ENCODE data around the gene TMEM236.

Gene TMEM236, protein sequence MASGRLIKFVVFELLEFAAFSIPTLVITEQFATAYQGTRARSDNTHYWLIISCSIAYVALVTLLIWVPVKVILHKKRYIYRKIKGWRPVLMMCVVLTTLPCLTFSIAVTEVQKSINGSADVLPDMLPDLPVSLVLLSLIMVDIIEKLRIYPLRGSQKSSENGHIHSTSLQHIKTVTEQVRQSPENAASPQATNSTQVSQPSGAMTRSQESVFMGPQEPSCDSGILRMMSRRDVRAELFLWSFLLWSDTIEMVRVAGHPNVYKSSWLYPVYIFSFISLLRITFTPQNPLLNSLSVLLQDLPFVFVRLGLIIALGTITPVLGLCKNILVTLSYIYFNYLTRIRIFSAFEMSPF

DNA sequence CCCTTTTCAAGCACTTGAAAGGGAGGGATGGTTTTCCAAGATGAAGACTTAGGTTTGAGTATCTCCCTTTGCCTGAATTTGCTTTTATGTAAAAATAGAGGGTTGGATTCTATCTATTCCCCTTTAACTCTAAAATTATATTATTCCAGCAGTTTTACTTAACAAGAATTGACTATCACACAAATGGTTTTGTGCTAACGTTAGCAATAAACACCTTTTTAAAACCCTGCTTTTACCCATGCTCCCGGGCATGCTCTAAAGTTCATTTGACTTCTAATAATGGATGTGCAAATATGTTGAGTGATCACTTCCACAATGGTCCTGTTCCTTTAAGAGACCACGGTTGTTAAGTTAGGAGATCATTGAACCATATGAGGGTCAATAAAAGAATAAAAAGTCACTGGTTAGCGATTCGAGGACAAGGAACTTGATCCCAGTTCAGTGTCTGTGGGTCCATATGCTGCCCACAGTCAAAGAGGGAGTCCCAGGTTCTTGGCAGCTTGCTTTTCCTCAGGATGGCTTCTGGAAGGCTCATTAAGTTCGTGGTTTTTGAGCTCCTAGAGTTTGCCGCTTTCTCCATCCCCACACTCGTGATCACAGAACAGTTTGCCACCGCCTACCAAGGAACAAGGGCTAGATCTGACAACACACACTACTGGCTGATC is at the start of gene TMEM236:
TSS of gene TMEM236 (plus strand) at position 421 of the 665 bp plus-strand sequence. CDS start at position 516, 95 bp downstream.
- H3K4me3 ChIP-seq (ENCODE audit: low read depth in 1 of 5, low read length in 5 of 5) = no peak within 1 kb of the TSS
- H3K27ac ChIP-seq (ENCODE audit: low read depth, low read length) = no peak within 1 kb of the TSS
- H3K27me3 ChIP-seq (ENCODE audit: control insufficient read depth in 5 of 5, insufficient read depth in 4 of 5, low read length in 5 of 5) = no peaks in the 10 kb centered on the region
- no peak within 1 kb of the TSS for H3K9ac ChIP-seq (ENCODE audit: low read length in 5 of 5)
- H3K4me1 ChIP-seq (ENCODE audit: control insufficient read depth in 5 of 5, insufficient read depth in 5 of 5, low read length in 5 of 5) = peaks cover 0 to 7% (median under 1%) of the 10 kb centered on the region in 5 donors
- no peaks in the 10 kb centered on the region for H3K36me3 ChIP-seq (ENCODE audit: control insufficient read depth in 5 of 5, insufficient read depth in 5 of 5, low read length in 5 of 5)
- H3K9me3 ChIP-seq (ENCODE audit: control insufficient read depth in 5 of 5, low read length in 5 of 5) = no peaks in the 10 kb centered on the region

DNA sequence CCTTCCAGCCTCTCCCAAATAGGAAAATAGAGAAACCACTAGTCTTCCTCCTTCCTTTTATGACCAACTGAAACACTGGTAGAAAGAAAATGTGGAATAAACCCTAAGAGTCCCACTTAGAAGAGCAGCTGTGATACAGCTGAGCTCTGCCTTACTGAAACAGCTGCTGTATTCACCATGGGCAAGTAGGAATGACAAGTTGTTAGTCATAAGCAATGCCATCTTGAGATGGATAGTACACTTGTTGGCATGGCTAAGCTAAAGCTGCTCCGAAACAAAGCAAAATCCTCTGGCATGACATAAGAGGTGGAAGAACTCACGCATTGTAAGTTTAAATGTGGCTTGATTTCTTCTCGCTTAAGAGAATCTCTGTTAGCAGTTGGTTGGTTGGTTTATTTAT is 48.3 kb upstream of the TMEM236 start:
- Histone ChIP-seq H3K9ac (ENCODE audit: low read length in 5 of 5) (no peak overlapping the region), H3K27ac (ENCODE audit: low read depth, low read length) (no peak overlapping the region), H3K9me3 (ENCODE audit: control insufficient read depth in 5 of 5, low read length in 5 of 5) (no peaks in the 10 kb centered on the region), H3K27me3 (ENCODE audit: control insufficient read depth in 5 of 5, insufficient read depth in 4 of 5, low read length in 5 of 5) (no peaks in the 10 kb centered on the region), H3K4me3 (ENCODE audit: low read depth in 1 of 5, low read length in 5 of 5) (no peak overlapping the region), H3K36me3 (ENCODE audit: control insufficient read depth in 5 of 5, insufficient read depth in 5 of 5, low read length in 5 of 5) (peaks cover 18 to 36% (median 29%) of the 10 kb centered on the region in 5 donors), H3K4me1 (ENCODE audit: control insufficient read depth in 5 of 5, insufficient read depth in 5 of 5, low read length in 5 of 5) (no peaks in the 10 kb centered on the region)

DNA sequence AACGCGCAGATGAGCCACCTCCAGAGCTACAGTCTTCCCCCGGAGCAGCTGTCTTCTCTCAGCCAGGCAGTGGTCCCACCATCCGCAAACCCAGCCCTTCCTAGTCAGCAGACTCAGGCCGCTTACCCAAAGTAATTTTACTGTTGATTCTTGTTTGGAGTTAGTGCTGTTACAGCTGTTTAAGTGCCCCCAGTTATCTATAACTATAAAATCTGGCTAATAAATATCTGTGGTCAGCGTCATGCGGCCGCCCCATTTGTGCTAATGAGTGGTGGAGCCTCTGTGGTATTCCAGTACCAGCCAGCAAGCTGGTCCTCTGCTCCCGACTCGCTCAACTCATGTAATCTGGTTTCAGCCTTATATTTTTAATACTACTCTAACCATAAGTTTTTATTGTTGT is 43.2 kb upstream of the TMEM236 start:
- no peak overlapping the region for H3K27ac ChIP-seq (ENCODE audit: low read depth, low read length)
- H3K36me3 ChIP-seq (ENCODE audit: control insufficient read depth in 5 of 5, insufficient read depth in 5 of 5, low read length in 5 of 5) = peaks cover 37 to 67% (median 59%) of the 10 kb centered on the region in 5 donors

DNA sequence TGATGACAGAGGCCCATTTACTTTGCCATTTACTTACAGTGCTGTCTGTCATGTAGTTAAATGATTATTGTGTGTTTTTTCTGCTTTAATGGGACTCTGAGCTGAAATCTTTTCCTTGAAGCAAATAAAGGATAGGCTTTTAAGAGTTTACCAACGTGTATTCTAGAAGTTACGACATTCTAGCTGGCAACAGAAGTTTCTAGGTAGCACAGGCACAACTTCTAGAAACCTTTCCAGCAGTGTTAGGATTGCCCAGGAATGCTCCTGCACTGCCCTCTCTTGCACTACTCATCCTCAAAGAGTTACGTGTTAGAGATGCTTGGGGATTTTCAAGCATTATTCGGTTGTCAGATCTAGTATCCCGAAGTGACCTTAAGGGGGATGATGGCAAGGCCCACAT is 42.5 kb upstream of the TMEM236 start:
- Histone ChIP-seq H3K36me3 (ENCODE audit: control insufficient read depth in 5 of 5, insufficient read depth in 5 of 5, low read length in 5 of 5) (peaks cover 38 to 67% (median 64%) of the 10 kb centered on the region in 5 donors), H3K9ac (ENCODE audit: low read length in 5 of 5) (no peak overlapping the region), H3K27ac (ENCODE audit: low read depth, low read length) (no peak overlapping the region), H3K27me3 (ENCODE audit: control insufficient read depth in 5 of 5, insufficient read depth in 4 of 5, low read length in 5 of 5) (no peaks in the 10 kb centered on the region), H3K4me1 (ENCODE audit: control insufficient read depth in 5 of 5, insufficient read depth in 5 of 5, low read length in 5 of 5) (peaks cover 0 to 7% (median 5%) of the 10 kb centered on the region in 5 donors), H3K9me3 (ENCODE audit: control insufficient read depth in 5 of 5, low read length in 5 of 5) (no peaks in the 10 kb centered on the region), H3K4me3 (ENCODE audit: low read depth in 1 of 5, low read length in 5 of 5) (no peak overlapping the region)

More for the DNA sequence above, 43.2 kb upstream of the TMEM236 start:
- Histone ChIP-seq H3K27me3 (ENCODE audit: control insufficient read depth in 5 of 5, insufficient read depth in 4 of 5, low read length in 5 of 5) (no peaks in the 10 kb centered on the region), H3K9me3 (ENCODE audit: control insufficient read depth in 5 of 5, low read length in 5 of 5) (no peaks in the 10 kb centered on the region), H3K9ac (ENCODE audit: low read length in 5 of 5) (no peak overlapping the region), H3K4me1 (ENCODE audit: control insufficient read depth in 5 of 5, insufficient read depth in 5 of 5, low read length in 5 of 5) (peaks cover 0 to 7% (median 5%) of the 10 kb centered on the region in 5 donors), H3K4me3 (ENCODE audit: low read depth in 1 of 5, low read length in 5 of 5) (no peak overlapping the region)

DNA sequence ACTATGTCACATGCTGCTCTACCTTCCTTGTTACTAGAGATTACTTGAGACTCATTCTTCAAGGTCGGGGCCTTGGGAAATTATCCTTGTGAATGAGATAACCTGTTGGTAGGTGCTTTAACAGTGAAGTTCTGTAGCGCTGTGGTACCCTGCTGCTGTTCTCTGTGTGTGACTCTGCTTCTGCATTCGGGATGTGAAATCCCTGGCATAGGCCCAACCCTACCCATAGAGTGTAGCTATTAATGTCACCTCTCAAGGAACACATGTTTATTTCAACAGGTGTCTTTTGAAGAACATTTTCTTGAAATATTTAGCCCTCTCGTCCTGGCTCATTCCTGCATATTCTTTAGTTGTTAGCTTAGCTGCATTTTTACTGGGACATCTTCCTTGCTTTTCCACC is 41.8 kb upstream of the TMEM236 start:
- Histone ChIP-seq H3K36me3 (ENCODE audit: control insufficient read depth in 5 of 5, insufficient read depth in 5 of 5, low read length in 5 of 5) (peaks cover 37 to 69% (median 64%) of the 10 kb centered on the region in 5 donors), H3K27me3 (ENCODE audit: control insufficient read depth in 5 of 5, insufficient read depth in 4 of 5, low read length in 5 of 5) (no peaks in the 10 kb centered on the region), H3K4me1 (ENCODE audit: control insufficient read depth in 5 of 5, insufficient read depth in 5 of 5, low read length in 5 of 5) (peaks cover 0 to 7% (median 5%) of the 10 kb centered on the region in 5 donors), H3K9ac (ENCODE audit: low read length in 5 of 5) (peak overlapping the region in 1 of 5 donors; percentile 24), H3K9me3 (ENCODE audit: control insufficient read depth in 5 of 5, low read length in 5 of 5) (no peaks in the 10 kb centered on the region), H3K27ac (ENCODE audit: low read depth, low read length) (no peak overlapping the region), H3K4me3 (ENCODE audit: low read depth in 1 of 5, low read length in 5 of 5) (no peak overlapping the region)

DNA sequence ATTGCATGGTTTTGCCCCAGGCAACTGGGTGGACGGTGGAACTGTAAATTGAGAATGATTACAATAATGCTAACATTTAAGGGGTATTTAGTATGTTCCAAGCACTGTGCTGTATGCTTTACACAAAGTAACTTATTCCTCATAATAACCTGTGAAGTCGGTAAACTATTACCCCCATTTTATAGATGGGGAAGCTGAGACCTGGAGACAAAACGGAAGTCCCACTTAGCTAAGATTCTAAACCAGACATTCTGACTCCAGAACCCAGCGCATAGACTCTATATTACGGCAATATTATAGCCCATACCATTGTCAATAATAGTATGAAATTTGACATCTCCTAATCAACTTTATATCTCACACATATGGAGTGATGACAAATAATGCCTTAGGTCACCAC is 39.9 kb upstream of the TMEM236 start:
- no peak overlapping the region for H3K27ac ChIP-seq (ENCODE audit: low read depth, low read length)
- H3K4me1 ChIP-seq (ENCODE audit: control insufficient read depth in 5 of 5, insufficient read depth in 5 of 5, low read length in 5 of 5) = peaks cover 0 to 7% (median 5%) of the 10 kb centered on the region in 5 donors
- H3K36me3 ChIP-seq (ENCODE audit: control insufficient read depth in 5 of 5, insufficient read depth in 5 of 5, low read length in 5 of 5) = peaks cover 45 to 67% (median 57%) of the 10 kb centered on the region in 5 donors
- H3K9ac ChIP-seq (ENCODE audit: low read length in 5 of 5) = no peak overlapping the region
- no peak overlapping the region for H3K4me3 ChIP-seq (ENCODE audit: low read depth in 1 of 5, low read length in 5 of 5)
- H3K9me3 ChIP-seq (ENCODE audit: control insufficient read depth in 5 of 5, low read length in 5 of 5) = no peaks in the 10 kb centered on the region
- no peaks in the 10 kb centered on the region for H3K27me3 ChIP-seq (ENCODE audit: control insufficient read depth in 5 of 5, insufficient read depth in 4 of 5, low read length in 5 of 5)

DNA sequence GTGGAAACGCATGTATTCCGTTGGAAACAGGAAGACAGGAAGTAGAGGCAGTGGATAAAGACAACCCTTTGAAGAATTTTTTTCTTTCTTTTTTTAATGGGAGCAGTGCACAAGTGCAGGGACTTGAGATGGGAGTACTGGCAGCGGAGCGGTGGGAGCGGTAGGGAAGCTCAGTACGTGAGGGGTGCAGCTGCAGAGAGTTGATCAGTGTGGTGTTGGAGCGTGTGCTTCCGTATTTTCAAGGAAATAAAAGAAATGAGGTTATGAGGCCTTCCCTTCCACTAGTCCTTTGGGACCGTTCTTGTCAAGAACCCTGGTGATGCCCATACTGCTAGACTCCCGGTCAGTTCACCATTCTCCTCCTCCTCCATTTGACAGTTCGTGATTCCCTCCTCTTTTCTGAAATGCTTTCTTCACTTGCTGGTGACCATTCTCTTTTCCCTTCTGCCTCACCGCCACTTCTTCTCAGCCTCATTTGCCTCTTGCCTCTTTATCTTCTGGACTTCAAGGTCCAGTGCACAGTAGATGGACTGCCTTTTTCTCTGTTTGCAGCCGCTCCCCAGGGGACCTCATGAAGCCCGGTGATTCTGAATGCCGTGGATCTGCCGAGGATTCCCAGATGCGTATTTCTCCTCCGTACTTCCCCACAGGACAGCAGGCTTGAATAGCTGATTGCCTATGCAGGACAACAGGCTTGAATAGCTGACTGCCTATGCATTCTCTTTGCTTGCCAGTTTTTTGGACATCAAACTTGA is 39.1 kb upstream of the TMEM236 start:
- H3K4me1 ChIP-seq (ENCODE audit: control insufficient read depth in 5 of 5, insufficient read depth in 5 of 5, low read length in 5 of 5) = peaks cover 0 to 7% (median 5%) of the 10 kb centered on the region in 5 donors
- peak overlapping the region; percentile 14 to 66 (median 48) for H3K4me3 ChIP-seq (ENCODE audit: low read depth in 1 of 5, low read length in 5 of 5)
- no peak overlapping the region for H3K9ac ChIP-seq (ENCODE audit: low read length in 5 of 5)
- H3K9me3 ChIP-seq (ENCODE audit: control insufficient read depth in 5 of 5, low read length in 5 of 5) = no peaks in the 10 kb centered on the region
- H3K27ac ChIP-seq (ENCODE audit: low read depth, low read length) = no peak overlapping the region
- peaks cover 52 to 72% (median 58%) of the 10 kb centered on the region in 5 donors for H3K36me3 ChIP-seq (ENCODE audit: control insufficient read depth in 5 of 5, insufficient read depth in 5 of 5, low read length in 5 of 5)
- no peaks in the 10 kb centered on the region for H3K27me3 ChIP-seq (ENCODE audit: control insufficient read depth in 5 of 5, insufficient read depth in 4 of 5, low read length in 5 of 5)

DNA sequence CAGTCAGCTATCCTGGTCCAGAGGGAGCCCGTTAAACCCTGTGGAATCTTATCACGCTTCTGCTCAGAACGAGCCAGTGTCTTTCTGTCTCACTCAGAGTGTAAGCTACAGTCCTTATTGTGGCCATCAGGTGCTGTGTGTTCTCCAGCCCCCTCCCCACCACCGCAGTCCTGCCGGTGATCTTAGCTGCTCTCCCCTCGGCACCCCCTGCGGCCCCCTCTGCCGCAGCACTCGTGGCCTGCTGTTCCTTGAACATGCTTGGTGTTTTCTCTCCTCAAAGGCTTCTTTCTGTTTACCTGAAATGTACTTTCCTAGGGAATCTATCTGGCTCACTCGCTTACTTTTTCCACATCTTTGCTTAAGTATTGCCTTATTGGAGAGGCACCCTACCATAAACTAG is 38.2 kb upstream of the TMEM236 start:
- Histone ChIP-seq H3K27me3 (ENCODE audit: control insufficient read depth in 5 of 5, insufficient read depth in 4 of 5, low read length in 5 of 5) (no peaks in the 10 kb centered on the region), H3K36me3 (ENCODE audit: control insufficient read depth in 5 of 5, insufficient read depth in 5 of 5, low read length in 5 of 5) (peaks cover 46 to 67% (median 56%) of the 10 kb centered on the region in 5 donors), H3K27ac (ENCODE audit: low read depth, low read length) (no peak overlapping the region), H3K4me3 (ENCODE audit: low read depth in 1 of 5, low read length in 5 of 5) (no peak overlapping the region), H3K9me3 (ENCODE audit: control insufficient read depth in 5 of 5, low read length in 5 of 5) (no peaks in the 10 kb centered on the region), H3K4me1 (ENCODE audit: control insufficient read depth in 5 of 5, insufficient read depth in 5 of 5, low read length in 5 of 5) (peaks cover 0 to 7% (median 5%) of the 10 kb centered on the region in 5 donors), H3K9ac (ENCODE audit: low read length in 5 of 5) (no peak overlapping the region)

DNA sequence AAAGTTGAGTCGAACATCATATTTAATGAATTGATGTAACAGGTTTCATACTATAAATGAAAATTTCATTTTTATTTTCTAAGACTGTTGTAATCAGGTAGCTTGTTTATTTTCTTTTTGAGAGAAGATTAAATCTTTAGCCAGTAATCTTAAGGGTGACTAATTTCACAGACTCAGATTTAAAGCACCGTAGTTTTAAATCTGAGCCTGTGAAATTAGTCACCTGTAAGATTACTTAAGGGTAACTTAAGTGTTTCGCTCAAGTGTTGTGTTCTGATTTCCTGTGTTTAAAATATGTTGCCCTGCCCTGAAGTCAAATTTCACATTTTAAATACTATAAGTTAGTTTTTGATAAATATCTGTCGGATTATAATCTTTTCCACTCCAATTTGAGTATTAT is 35.8 kb upstream of the TMEM236 start:
- no peak overlapping the region for H3K9ac ChIP-seq (ENCODE audit: low read length in 5 of 5)
- H3K27ac ChIP-seq (ENCODE audit: low read depth, low read length) = no peak overlapping the region
- peaks cover 0 to 7% (median 5%) of the 10 kb centered on the region in 5 donors for H3K4me1 ChIP-seq (ENCODE audit: control insufficient read depth in 5 of 5, insufficient read depth in 5 of 5, low read length in 5 of 5)
- H3K36me3 ChIP-seq (ENCODE audit: control insufficient read depth in 5 of 5, insufficient read depth in 5 of 5, low read length in 5 of 5) = peaks cover 26 to 49% (median 37%) of the 10 kb centered on the region in 5 donors
- H3K27me3 ChIP-seq (ENCODE audit: control insufficient read depth in 5 of 5, insufficient read depth in 4 of 5, low read length in 5 of 5) = no peaks in the 10 kb centered on the region
- no peaks in the 10 kb centered on the region for H3K9me3 ChIP-seq (ENCODE audit: control insufficient read depth in 5 of 5, low read length in 5 of 5)
- no peak overlapping the region for H3K4me3 ChIP-seq (ENCODE audit: low read depth in 1 of 5, low read length in 5 of 5)

Data from subcutaneous abdominal adipose tissue (tissue), 5 donors.